Measurements from ENCODE around the gene PTH2. TPM values are rescaled to one million over a fixed set of nuclear protein-coding genes. Genes with fewer than 3 reads are reported as not detected.
A peak's percentile ranks its signal among the peaks of the same experiment; 100 is the strongest.

PTH2 gene
- total and polyA plus RNA-seq, 10 of the 15 experiments (the other 5 are each of a cell fraction or from before 2014, with no cell fraction given), result not detected

DNA sequence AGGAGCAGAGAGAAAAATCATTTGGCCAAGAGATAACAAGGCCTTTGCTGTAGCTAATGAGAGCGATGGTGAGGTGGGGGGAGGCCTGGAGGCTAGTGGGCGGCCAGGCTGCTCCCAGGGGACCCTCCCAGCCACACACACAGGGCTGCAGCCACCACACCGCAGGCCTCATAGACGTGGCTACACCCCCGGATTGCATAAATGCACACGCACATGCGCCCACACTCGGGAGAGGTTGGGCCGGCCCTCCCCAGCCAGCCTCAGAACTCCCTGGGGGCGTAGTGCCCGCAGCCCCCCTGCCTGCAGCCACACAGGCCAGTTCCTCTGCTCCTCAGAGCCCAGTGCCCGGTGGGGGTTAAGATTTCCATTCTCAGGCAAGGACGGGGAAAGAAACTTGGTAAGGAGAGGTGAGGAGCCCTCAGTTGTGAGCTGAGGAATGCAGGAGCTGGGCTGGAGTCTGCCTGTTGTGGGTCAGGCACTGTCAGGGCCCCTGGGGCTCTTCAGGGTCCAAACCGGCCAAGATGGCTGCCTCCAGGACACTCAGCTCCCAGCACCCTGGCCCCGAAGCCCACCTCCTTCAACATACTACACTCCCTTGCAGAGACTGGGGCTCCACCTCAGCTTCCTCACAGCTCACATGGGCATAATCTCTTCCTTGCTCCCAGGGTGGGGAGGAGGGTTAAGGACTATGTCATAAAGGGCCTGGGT is 8.0 kb downstream of the PTH2 start (continued):
- TF ChIP-seq TAF1 (IDR thresholded peaks at IDR 0.05; ENCODE audit: borderline replicate concordance, low read depth, low read length), result no peak
- TF ChIP-seq LARP7 (IDR thresholded peaks at IDR 0.05), result peak; percentile 37; the same call in 1 of the 2 replicates
- TF ChIP-seq, protein P1, sequence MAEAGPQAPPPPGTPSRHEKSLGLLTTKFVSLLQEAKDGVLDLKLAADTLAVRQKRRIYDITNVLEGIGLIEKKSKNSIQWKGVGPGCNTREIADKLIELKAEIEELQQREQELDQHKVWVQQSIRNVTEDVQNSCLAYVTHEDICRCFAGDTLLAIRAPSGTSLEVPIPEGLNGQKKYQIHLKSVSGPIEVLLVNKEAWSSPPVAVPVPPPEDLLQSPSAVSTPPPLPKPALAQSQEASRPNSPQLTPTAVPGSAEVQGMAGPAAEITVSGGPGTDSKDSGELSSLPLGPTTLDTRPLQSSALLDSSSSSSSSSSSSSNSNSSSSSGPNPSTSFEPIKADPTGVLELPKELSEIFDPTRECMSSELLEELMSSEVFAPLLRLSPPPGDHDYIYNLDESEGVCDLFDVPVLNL (IDR thresholded peaks at IDR 0.05; ENCODE audit: low read depth, low read length), result no peak
- no peak for TF ChIP-seq ZNF274 (IDR thresholded peaks at IDR 0.05; ENCODE audit: insufficient read depth, insufficient read length)
- TF ChIP-seq SMC3 (IDR thresholded peaks at IDR 0.05; ENCODE audit: borderline replicate concordance, low read length), result no peak
- TF ChIP-seq RFX5 (IDR thresholded peaks at IDR 0.05; ENCODE audit: low read depth, low read length), result no peak
- peak; percentile 94; the same call in 1 of the 2 replicates for TF ChIP-seq CBFB (IDR thresholded peaks at IDR 0.05; ENCODE audit: low read depth)
- peak; percentile 51; the same call in 1 of the 2 replicates for TF ChIP-seq SPI1 (IDR thresholded peaks at IDR 0.05; ENCODE audit: borderline replicate concordance, insufficient read depth, low read depth, low read length)
- no peak for TF ChIP-seq HCFC1 (IDR thresholded peaks at IDR 0.05; ENCODE audit: low read length)
- TF ChIP-seq, protein P2, sequence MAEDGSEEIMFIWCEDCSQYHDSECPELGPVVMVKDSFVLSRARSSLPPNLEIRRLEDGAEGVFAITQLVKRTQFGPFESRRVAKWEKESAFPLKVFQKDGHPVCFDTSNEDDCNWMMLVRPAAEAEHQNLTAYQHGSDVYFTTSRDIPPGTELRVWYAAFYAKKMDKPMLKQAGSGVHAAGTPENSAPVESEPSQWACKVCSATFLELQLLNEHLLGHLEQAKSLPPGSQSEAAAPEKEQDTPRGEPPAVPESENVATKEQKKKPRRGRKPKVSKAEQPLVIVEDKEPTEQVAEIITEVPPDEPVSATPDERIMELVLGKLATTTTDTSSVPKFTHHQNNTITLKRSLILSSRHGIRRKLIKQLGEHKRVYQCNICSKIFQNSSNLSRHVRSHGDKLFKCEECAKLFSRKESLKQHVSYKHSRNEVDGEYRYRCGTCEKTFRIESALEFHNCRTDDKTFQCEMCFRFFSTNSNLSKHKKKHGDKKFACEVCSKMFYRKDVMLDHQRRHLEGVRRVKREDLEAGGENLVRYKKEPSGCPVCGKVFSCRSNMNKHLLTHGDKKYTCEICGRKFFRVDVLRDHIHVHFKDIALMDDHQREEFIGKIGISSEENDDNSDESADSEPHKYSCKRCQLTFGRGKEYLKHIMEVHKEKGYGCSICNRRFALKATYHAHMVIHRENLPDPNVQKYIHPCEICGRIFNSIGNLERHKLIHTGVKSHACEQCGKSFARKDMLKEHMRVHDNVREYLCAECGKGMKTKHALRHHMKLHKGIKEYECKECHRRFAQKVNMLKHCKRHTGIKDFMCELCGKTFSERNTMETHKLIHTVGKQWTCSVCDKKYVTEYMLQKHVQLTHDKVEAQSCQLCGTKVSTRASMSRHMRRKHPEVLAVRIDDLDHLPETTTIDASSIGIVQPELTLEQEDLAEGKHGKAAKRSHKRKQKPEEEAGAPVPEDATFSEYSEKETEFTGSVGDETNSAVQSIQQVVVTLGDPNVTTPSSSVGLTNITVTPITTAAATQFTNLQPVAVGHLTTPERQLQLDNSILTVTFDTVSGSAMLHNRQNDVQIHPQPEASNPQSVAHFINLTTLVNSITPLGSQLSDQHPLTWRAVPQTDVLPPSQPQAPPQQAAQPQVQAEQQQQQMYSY (CRISPR knock-in tag; IDR thresholded peaks at IDR 0.05), result no peak
- peak; percentile 93; the same call in 1 of the 2 replicates for TF ChIP-seq RB1 (IDR thresholded peaks at IDR 0.05; ENCODE audit: borderline replicate concordance)
- TF ChIP-seq, protein P3, sequence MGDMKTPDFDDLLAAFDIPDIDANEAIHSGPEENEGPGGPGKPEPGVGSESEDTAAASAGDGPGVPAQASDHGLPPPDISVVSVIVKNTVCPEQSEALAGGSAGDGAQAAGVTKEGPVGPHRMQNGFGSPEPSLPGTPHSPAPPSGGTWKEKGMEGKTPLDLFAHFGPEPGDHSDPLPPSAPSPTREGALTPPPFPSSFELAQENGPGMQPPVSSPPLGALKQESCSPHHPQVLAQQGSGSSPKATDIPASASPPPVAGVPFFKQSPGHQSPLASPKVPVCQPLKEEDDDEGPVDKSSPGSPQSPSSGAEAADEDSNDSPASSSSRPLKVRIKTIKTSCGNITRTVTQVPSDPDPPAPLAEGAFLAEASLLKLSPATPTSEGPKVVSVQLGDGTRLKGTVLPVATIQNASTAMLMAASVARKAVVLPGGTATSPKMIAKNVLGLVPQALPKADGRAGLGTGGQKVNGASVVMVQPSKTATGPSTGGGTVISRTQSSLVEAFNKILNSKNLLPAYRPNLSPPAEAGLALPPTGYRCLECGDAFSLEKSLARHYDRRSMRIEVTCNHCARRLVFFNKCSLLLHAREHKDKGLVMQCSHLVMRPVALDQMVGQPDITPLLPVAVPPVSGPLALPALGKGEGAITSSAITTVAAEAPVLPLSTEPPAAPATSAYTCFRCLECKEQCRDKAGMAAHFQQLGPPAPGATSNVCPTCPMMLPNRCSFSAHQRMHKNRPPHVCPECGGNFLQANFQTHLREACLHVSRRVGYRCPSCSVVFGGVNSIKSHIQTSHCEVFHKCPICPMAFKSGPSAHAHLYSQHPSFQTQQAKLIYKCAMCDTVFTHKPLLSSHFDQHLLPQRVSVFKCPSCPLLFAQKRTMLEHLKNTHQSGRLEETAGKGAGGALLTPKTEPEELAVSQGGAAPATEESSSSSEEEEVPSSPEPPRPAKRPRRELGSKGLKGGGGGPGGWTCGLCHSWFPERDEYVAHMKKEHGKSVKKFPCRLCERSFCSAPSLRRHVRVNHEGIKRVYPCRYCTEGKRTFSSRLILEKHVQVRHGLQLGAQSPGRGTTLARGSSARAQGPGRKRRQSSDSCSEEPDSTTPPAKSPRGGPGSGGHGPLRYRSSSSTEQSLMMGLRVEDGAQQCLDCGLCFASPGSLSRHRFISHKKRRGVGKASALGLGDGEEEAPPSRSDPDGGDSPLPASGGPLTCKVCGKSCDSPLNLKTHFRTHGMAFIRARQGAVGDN (IDR thresholded peaks at IDR 0.05), result peak; percentile 56; the same call in 1 of the 2 replicates
- TF ChIP-seq, protein P4, sequence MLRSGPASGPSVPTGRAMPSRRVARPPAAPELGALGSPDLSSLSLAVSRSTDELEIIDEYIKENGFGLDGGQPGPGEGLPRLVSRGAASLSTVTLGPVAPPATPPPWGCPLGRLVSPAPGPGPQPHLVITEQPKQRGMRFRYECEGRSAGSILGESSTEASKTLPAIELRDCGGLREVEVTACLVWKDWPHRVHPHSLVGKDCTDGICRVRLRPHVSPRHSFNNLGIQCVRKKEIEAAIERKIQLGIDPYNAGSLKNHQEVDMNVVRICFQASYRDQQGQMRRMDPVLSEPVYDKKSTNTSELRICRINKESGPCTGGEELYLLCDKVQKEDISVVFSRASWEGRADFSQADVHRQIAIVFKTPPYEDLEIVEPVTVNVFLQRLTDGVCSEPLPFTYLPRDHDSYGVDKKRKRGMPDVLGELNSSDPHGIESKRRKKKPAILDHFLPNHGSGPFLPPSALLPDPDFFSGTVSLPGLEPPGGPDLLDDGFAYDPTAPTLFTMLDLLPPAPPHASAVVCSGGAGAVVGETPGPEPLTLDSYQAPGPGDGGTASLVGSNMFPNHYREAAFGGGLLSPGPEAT (IDR thresholded peaks at IDR 0.05; ENCODE audit: low read depth), result peak; percentile 75; the same call in 1 of the 2 replicates
- TF ChIP-seq, protein P5, sequence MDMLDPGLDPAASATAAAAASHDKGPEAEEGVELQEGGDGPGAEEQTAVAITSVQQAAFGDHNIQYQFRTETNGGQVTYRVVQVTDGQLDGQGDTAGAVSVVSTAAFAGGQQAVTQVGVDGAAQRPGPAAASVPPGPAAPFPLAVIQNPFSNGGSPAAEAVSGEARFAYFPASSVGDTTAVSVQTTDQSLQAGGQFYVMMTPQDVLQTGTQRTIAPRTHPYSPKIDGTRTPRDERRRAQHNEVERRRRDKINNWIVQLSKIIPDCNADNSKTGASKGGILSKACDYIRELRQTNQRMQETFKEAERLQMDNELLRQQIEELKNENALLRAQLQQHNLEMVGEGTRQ (IDR thresholded peaks at IDR 0.05; ENCODE audit: borderline replicate concordance, low read depth, low read length), result no peak
- TF ChIP-seq NFIC (IDR thresholded peaks at IDR 0.05; ENCODE audit: low read depth, low read length), result peak; percentile 44; the same call in 1 of the 2 replicates
- TF ChIP-seq NRF1 (conservative IDR thresholded peaks at IDR 0.05; ENCODE audit: low read depth, low read length), result no peak

Measured in GM12878 (cell line).